GM21367 (cell line): ENCODE measurements around the gene PSMF1.

Source experiments
- ATAC-seq: cut with Tn5 transposase; IDR thresholded peaks from one replicate; pipeline ENCODE4 v1.9.1; 2021; ENCODE audit not compliant: unreplicated experiment

The PSMF1 gene, protein sequence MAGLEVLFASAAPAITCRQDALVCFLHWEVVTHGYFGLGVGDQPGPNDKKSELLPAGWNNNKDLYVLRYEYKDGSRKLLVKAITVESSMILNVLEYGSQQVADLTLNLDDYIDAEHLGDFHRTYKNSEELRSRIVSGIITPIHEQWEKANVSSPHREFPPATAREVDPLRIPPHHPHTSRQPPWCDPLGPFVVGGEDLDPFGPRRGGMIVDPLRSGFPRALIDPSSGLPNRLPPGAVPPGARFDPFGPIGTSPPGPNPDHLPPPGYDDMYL

DNA sequence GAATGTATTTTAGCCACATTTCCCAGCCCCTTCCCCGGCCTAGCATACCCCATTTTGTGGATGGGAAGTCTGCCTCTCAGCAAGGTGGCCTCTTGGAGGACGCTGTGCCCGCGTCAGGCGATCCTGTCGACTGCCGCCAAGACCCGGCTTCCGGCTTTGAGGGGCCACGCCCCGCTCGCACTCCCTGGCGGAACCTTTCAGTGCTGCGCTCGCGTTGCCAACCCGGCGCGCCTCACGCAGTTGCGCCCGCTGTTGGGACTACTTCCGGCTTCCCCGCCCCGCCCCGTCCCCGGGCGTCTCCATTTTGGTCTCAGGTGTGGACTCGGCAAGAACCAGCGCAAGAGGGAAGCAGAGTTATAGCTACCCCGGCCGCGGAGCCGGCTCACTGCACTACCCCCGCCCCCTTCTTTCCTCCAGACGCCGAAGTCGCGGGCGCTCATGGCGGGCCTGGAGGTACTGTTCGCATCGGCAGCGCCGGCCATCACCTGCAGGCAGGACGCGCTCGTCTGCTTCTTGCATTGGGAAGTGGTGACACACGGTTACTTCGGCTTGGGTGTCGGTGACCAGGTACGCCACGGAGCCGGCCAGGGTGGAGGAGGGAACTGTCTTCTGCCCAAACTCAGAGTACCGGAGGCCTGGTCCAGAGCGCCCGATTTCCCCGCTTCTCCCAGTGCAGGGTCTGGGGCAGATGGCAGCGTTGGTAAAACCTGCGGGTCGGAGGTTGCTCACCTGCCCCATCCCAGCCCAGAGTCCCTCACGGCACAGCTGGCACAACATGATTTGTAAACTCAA lies at the start of gene PSMF1:
Gene PSMF1 (plus strand): TSS at position 267 of the 792 bp plus-strand sequence. CDS start 172 bp downstream, at position 439.
- peak; percentile 88 for ATAC-seq

DNA sequence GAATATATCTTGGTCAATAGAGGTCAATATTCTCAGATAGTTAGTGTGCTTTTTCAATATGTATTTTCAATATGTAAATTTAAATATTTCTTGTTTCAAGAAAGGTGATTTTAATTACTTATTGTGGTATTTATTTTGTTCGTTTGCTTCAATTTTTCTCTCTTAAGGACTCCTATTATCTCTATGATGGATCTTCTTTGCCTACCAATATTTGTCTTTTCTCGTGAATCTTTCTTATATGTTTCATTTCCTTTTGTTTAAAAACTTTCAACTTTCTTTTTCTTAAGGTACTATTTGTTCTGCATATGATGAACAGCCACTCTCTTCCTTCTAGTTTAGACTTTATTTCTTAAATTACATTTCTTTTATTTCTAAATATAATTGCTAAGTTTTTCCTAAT lies 46.1 kb upstream of the PSMF1 start:
- ATAC-seq: no peak

DNA sequence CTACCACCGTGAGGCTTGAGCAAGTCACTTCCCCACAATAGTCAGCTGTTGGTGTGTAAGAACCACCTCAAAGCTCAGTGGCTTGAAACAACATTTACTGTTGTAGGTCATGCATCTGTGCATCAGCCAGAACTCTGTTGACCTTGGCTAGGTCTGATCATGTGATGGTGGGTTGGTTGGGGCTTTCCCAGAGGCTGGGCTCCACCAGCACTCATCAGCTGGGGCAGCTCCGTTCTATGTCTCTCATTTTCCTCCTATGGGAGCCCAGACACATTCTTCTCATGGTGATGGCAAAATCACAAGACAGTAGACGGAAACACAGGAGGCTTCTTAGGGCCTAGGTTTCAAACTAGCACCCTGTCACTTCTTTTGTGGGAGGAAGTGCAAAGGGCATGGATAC lies 42.8 kb upstream of the PSMF1 start:
- ATAC-seq: no peak

DNA sequence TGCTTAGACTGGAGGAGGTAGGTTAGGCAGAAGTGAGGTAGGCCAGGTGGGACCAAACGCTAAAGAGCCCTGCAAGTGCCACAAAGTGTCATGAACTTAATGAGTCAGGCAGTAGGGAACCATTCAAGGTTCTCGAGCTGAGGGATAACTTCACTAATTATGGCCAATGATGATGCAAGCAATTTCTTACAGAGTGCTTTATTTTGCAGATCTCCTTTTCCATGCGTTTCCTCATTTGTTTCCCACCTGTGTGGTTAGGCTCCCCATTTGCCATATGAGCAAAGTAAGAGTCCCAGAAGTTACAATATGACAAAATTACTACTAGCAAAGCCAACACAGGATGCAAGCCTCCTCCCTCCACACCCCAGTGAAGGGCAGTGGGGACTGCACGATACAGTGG lies 36.5 kb upstream of the PSMF1 start:
- no peak for ATAC-seq

DNA sequence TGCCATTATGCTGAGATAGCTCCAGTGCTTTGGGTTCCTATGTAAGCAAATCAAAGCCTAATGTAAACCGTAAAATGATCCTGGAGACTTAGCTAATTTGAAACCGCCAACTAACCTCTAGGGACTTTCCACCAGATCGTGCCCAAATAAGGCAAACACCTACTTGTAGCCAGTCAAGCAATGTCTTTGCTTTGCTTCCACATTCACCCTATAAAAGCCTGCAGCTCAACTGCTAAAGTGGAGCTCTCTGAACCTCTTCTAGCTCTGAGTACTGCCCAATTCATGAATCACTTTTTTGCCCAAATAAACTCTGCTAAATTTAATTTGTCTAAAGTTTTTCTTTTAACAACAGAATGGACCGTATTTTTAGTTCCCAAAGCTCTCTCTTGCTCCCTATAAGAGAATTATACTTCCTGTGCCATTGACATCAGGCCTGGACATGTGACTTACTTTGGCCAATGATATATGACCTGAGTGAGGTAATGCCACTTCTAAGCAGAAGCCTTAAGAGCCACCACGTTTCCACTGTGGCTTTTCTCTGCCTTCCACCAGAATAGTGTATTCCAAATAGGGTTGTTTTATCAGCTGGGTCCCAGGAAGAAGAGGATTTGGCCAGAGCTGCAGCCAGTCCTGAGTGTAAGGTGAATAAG lies 34.8 kb upstream of the PSMF1 start:
- ATAC-seq: no peak

DNA sequence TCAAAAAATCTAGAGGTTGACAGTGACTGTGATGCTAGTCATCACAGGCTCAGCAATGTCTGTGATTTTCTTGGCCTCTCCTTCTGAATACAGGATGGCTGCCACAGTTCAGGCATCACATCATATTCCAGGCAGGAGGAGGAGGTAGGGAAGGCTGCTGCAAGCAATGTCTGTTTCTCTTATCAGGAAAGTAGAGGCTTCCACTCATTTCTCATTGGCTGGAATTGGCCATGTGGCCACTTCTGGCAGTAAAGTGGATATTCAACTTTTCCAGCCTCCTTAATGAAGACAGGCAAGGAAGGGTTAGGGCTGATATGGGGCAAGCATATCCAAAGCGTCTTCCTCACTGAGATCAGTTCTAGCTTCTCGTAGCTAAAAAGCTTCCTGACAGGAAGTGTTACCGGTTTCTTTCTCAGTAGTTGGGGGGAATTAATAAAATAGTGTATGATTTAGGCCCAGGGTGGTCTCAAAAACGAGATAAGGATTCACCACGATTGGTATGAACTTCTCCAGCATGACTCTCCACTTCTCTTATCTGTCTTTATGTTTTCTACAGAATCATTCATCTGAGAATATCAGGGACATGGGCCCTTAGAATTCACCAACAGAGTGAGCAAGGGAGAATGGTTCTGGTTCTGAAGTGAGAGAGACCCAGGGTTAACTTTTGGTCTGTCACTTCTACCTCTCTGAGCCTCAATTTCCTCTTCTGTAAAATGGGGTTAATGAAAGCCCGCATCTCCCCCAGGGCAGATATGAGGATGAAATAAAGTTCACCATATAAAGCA lies 32.7 kb upstream of the PSMF1 start:
- ATAC-seq: no peak

DNA sequence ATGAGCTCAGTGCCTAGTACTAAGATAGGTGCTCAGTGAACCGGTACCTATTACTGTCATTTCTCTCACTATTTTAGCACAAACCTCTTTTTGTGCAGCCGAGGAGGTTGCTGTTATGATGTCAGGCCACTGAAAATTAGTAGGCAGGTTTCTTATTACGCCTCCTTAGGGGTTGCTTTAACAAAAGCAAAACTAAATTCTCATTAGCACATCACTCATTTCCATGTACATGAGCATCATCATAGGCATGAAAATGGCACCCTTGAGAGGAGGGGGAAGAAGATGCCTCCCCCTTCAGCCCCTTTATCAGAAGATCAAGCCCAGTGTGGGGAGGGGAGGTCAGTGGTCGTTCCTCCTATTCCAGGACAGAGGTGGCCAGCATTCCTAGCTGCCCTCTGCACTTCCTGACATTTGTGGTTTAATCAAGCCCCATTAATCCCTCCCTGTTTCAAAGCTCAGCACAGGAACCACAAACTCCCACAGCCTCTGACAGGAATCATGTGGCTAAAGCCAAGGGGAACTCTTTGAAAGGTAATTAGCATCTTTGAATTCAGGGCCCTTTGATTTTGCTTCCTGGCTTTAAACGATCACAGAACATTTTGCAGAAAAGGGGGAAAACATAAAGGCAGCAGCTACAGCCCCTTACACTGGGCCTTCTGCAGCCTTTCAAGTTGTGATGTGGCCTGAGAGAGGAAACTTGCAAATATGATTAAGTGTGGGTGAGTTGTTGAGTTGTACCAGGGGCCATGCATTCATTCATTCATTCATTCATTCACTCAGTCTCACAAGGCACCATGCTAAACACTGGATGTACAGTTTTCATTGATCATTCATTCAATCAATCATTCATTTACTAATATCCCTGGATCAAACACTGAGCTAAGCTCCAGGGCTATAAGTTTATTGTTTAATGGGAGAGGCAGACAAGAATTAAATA lies 31.9 kb upstream of the PSMF1 start:
- ATAC-seq: no peak

DNA sequence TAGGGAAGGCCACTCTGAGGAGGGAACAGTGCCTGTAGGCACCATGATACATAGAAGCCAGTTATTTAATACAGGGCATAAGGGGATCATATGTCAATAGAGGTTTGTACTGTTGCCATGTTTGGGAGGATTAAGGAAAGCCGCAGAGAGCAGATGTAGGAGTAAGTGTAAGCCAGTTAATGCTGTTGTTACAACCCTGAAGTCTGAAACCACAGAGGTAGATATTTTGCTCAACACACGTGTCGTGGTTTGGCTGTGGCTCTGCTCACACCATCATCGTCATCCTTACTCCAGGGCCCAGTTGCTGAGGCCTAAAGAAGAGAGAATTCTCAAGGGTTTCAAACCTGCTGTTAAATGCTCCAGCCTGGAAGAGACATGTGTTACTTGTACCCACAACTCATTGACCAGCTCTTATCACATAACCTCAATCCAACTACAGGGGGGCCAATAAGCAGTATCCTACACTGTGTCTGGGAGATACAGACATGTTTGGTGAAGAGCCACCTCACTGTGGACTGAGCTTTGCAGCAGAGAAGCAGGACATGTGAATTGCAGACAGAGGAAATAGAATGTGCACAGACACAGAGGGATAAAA lies 31.0 kb upstream of the PSMF1 start:
- no peak for ATAC-seq

DNA sequence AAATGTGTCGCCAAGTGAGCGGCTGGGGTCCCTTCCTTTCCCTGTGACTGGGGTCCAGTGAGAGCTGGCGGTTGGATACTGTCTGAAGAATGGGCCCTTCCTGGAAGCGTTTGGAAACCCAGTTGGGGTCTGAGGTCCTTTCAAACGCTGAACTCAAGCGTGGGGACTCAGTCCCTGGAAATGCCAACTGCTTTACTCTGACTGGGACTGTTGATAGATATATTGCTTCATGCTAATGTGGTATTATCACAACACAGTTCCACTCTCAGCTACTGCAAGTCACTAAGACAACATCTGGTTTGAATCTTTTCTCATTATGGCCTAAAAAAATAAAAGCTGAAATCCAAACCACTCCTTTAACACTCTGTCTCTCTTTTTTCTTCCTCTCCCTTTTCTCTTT lies 23.7 kb upstream of the PSMF1 start:
- ATAC-seq: no peak

DNA sequence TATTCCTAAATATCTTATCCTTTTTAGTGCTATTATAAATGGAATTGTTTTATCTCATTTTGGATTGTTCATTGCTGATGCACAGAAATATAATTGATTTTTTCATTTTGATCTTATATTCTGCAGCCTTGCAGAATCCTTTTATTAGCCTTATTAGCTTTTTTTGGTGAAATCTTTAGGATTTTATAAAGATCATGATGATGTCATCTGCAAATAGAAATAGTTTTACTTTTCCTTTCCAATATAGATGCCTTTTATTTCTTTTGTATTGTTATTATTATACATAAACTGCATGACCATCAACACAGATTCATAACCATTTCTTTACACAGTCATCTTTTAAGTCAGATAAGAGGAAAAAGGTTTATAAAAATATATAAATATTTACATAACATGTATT lies 16.9 kb upstream of the PSMF1 start:
- ATAC-seq: no peak

DNA sequence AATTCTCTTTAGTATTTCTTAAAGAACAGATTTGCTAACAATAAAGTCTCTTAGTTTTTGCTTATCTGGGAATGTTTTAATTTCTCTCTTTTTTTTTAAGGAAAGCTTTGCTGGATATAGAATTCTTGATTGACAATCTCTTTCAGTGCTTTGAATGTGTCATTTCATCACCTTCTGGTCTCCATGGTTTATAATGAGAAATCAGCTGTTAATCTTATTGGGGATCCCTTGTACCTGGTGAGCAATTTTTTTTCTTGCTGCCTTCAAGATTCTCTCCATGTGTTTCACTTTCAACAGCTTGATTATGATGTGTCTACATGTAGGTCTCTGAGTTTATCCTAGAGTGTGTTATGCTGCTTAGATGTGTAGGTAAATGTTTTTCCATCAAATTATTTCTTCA lies 16.4 kb upstream of the PSMF1 start:
- ATAC-seq: no peak

DNA sequence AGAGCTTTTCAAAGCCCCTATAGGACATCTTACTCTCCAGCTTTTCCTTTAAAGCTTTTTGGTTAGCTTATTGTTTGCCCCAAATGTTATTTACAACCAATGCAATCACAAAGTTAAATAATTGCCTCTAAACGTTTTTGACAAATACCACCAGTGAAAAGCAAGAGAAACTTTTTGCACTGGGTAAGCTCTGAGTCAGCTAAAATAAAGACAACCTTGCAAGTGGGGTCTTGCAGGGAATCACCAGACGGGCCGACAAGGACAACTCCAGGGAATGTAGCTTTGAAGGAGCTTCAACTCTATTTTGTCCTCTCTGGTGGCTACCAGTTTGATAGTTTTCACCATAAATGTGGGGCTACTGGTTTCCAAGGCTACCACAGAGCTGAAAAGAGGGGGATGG lies 14.7 kb upstream of the PSMF1 start:
- no peak for ATAC-seq

DNA sequence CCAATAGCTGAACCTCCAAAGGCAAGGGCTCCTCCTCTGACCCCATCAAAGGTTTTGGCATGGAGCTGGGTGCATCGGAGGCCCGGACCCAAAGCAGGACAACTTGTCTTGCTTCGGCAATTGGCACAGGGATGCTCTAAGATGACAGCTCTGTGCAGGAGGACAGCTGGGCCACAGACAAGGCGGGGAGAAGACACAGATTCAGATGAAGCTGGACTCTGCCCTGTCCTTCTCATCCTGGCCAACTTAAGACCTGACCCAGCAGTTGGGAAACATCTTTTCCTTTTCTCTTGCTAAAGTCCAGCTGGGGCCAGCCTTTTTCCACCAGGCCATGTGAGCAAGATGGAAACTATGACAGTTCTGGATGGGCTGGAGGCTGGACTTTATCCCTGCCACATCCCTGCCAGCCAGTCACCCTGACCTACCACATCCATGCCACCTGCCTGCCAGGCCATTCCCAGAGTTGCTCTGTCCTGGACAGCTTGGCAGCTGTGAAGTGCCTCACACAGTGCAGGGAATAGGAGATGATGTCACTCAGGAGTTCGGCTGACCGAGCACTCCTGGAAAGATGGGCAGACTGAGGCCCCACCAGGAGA lies 12.7 kb upstream of the PSMF1 start:
- ATAC-seq: no peak

DNA sequence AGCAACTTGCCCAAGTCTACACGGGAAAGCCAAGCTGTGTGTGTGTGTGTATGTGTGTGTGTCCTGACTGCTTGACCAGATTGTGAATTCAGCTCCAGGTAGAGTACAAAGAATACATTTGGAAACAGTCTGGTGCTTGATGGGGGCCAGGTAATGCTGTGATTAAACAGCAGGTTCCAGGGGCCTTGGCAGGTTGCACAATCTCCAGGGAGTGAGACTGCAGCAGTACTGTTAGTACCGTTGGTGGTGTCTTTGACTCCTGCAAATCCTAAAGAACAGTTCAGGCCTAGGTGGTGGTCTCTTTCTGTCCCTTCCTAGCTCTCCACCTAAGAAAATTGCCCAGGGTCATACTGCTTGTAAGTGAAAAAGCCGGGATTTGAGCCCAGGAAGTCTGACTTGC lies 11.2 kb upstream of the PSMF1 start:
- ATAC-seq: no peak

DNA sequence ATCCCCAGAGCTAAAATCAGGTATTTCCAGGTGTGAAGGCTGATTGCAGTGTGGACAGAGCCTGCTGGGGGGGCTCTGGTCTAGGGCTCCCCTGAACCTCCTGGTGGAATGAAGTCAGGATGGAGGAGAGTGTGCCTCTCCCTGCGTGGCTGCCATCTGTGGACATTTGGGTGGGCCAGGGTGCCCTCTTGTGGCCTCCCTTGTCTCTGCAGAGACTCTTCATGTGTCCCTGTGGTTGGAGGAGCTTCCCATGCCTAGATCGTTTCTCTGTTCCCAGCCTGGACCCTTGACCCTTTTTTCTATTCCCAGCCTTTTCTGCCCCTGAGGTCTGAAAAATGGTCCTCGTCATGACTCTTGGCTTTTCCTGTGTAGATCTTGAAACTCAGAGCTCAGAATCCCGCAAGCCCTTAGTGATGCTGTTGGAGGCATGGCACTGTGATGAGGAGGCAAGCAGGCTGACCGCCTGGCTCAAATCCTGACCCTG lies 9.9 kb upstream of the PSMF1 start:
- no peak for ATAC-seq

DNA sequence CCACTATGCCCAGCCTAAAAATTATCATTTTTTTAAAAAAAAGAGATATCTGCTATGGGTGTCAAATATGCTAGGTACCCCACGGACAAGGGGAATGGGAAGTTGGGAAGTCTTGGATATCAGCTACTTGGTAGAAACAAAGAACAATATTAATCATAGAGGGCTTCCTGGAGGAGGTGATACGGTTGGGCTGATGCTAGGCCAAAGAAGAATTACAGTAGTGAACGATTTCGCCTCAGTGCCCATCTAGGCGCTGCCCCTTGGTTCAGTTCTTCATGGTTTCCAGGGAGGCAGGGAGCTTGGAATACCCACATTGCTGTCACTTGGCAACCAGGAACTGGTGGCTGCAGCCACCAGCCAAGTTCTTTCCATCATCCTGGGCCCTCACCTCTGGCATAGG lies 5.5 kb upstream of the PSMF1 start:
- no peak for ATAC-seq

DNA sequence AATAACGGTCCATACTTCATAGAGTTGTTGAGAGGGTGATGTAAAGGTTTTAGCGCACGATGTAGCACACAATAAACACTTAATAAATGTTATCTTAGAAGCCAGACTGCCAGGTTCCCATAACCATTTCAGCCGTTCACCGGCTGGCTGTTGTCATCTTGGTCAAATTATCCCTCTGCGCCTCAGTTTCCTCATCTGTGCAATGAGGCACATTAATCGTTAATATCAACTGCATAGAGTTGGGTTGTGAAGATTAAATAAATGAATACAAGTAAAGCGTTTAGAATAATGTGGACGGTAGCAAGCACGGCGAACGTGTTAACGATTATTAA lies 432 bp upstream of the PSMF1 start:
- no peak for ATAC-seq

DNA sequence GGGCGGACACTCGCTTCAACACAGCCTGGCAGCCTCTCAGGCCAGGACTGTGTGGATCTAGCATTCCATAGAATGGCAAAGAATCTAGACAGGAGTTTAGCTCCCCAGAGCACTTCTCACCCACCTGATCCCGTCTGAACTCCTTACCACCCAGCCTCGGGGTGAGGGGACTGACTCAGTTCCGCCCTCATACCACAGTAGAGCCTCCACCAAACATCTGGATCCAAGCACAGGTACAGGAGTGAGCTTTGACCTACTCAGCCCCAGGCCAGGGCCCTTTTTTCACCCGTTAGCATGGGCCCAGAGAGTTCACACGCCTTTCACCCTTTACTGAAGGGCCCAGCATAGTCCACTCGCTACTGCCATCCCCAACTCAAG lies 715 bp downstream of the PSMF1 start:
- no peak for ATAC-seq

DNA sequence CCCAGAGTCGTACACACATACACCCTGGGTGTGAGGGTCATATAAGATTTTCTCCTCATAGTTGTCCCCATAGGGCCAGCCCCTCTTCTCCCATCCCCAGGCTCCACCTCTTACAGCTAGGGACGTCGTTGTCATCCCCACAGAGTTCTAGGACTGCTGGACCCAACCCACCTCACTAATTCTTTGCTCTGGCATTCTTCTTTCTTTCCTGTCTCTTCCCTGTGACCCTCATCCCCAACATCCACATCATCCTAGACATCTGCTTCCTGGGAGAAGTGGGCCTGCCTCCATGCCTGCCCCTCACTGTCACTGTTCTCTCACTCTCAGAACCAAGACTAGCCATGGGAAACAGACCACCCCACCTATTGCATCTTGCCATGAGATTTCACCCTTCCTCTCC lies 1.1 kb downstream of the PSMF1 start:
- ATAC-seq: no peak

DNA sequence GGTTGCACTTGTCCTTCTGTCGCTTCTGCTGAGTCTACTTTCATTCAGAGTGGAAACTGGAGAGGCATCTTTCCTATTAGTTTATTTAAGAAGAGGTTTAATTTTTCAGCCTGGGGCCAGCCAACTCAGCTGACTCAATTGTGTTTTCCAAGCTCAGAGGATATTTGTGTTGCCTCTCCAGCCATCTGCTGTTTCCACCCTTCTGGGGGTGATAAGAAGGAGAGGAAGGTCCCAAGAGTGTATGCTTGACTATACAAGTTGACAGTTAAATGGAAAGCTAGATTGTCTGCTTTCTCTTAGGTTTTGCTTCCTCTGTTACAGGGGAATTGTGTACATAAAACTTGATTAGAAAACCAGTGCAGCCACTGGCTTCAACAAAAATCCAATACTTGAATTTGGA lies 3.0 kb downstream of the PSMF1 start:
- ATAC-seq: no peak
